ENCODE results near the gene DDX41.

The DDX41 gene

DNA sequence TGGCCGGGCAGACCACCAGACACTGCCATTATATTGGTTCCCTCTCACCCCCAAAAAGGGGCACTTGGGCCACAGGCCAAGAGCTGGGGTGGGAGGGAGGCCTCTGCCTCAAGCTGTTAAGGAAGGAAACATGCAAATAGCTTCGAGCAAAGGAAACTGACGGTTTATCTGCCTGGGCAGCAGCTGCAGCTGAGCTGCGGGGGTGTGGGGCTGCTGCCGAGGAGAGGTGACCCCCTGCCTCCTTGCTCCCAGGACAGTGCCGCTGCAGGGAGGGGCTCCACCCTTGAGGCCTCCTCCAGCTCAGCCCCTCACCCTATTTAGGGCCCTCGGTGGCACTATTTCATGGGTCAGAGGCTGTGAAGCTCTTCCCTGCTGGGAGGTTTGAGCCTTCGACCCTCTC lies 7.9 kb downstream of the DDX41 start:
- TF ChIP-seq, protein P1, sequence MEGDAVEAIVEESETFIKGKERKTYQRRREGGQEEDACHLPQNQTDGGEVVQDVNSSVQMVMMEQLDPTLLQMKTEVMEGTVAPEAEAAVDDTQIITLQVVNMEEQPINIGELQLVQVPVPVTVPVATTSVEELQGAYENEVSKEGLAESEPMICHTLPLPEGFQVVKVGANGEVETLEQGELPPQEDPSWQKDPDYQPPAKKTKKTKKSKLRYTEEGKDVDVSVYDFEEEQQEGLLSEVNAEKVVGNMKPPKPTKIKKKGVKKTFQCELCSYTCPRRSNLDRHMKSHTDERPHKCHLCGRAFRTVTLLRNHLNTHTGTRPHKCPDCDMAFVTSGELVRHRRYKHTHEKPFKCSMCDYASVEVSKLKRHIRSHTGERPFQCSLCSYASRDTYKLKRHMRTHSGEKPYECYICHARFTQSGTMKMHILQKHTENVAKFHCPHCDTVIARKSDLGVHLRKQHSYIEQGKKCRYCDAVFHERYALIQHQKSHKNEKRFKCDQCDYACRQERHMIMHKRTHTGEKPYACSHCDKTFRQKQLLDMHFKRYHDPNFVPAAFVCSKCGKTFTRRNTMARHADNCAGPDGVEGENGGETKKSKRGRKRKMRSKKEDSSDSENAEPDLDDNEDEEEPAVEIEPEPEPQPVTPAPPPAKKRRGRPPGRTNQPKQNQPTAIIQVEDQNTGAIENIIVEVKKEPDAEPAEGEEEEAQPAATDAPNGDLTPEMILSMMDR (IDR thresholded peaks at IDR 0.05), result no peak
- intact Hi-C loops (cut with DNase I; ENCODE audit: low total_unique reads), result no loop called here

DNA sequence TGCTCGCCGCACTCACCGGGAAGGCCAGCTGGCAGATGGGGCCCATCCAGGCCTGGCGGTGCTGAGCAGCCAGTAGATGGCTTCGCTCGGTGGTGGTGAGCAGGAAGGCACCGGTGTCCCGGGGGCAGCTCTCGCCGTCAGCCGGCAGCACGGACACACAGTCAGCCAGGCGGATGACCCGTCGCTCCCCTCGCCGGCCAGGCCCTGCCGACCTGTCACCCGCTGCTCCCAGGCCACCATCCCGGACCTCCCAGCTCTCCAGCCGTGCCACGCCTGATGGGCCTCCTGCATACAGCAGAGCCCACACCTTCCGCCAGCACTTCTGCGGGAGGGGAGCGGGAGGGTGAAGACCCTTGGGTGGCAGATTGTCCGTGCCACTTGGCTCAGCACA lies 8.5 kb downstream of the DDX41 start:
- peaks cover 24 to 42% (median 31%) of the 10 kb centered on the region in 3 donors for H3K36me3 ChIP-seq
- no peak overlapping the region for H3K27ac ChIP-seq
- intact Hi-C loops (cut with DNase I; ENCODE audit: low total_unique reads), result no loop called here
- H3K4me3 ChIP-seq, result peak overlapping the region; percentile 28 to 36
- DNase-seq, result no peak
- H3K9me3 ChIP-seq, result no peaks in the 10 kb centered on the region
- no peaks in the 10 kb centered on the region for H3K4me1 ChIP-seq
- TF ChIP-seq, protein P1 (IDR thresholded peaks at IDR 0.05), result no peak
- no peaks in the 10 kb centered on the region for H3K27me3 ChIP-seq

More for the DNA sequence above, 7.9 kb downstream of the DDX41 start:
- Histone ChIP-seq H3K9me3 (no peaks in the 10 kb centered on the region), H3K4me3 (peak overlapping the region; percentile 28 to 36), H3K27ac (no peak overlapping the region), H3K27me3 (no peaks in the 10 kb centered on the region), H3K36me3 (peaks cover 31 to 48% (median 37%) of the 10 kb centered on the region in 3 donors), H3K4me1 (no peaks in the 10 kb centered on the region)
- no peak for DNase-seq

- Histone ChIP-seq H3K36me3 (peaks cover 19 to 37% (median 26%) of the 10 kb centered on the region in 3 donors), H3K9me3 (no peaks in the 10 kb centered on the region), H3K4me1 (no peaks in the 10 kb centered on the region), H3K4me3 (no peak overlapping the region), H3K27ac (no peak overlapping the region), H3K27me3 (no peaks in the 10 kb centered on the region)
- TF ChIP-seq, protein P1 (IDR thresholded peaks at IDR 0.05), result no peak
- intact Hi-C loops (cut with DNase I; ENCODE audit: low total_unique reads), result no loop called here
- DNase-seq, result no peak
Observed at GRCh38 chr5:177507596-177508220, 9.1 kb downstream of the DDX41 start.

DNA sequence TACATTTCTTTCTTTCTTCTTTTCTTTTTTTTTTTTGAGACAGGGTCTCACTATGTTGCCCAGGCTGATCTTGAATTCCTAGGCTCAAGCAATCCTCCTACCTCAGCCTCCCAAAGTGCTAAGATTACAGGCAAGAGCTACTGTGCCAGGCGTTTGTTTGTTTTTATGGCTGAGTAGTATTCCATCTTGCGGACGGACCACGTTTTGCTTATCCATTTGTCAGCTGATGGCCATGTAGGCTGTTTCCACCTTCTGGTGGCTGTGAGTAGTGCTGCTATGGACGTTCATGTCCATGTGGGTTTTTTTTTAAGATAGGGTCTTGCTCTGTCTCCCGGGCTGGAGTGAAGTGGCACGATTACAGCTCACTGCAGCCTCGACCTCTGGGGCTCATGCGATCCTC lies 9.6 kb downstream of the DDX41 start:
- no peaks in the 10 kb centered on the region for H3K27me3 ChIP-seq
- H3K9me3 ChIP-seq, result no peaks in the 10 kb centered on the region
- H3K27ac ChIP-seq, result no peak overlapping the region
- H3K36me3 ChIP-seq, result peaks cover 16 to 32% (median 20%) of the 10 kb centered on the region in 3 donors
- no peak for DNase-seq
- intact Hi-C loops (cut with DNase I; ENCODE audit: low total_unique reads), result no loop called here
- H3K4me3 ChIP-seq, result no peak overlapping the region
- H3K4me1 ChIP-seq, result no peaks in the 10 kb centered on the region
- TF ChIP-seq, protein P1 (IDR thresholded peaks at IDR 0.05), result no peak

DNA sequence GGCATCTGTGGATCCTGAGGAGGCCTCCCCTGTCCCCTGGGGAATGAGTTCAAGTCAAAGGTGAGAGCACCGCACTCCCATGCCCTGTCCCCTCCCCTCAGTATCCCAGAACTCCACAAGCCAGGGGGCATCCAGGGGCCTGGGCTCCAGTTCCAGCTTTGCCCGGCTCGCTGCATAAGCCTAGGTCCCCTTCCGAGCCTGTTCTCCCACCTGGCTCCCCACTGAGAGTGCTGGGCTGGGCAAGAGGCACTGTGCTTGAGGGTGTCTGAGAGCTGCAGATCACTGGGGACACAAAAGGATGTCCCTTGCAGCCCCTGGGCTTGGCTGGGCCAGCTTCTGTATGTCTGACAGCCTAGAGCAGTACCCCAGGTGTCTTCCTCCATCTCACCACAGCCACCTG lies 11.7 kb downstream of the DDX41 start:
- no peaks in the 10 kb centered on the region for H3K9me3 ChIP-seq
- peaks cover 0 to 11% (median 0%) of the 10 kb centered on the region in 3 donors for H3K36me3 ChIP-seq
- no peaks in the 10 kb centered on the region for H3K27me3 ChIP-seq
- H3K4me1 ChIP-seq, result peaks cover 0 to 6% (median 3%) of the 10 kb centered on the region in 4 donors
- TF ChIP-seq, protein P1 (IDR thresholded peaks at IDR 0.05), result no peak
- no peak for DNase-seq
- H3K4me3 ChIP-seq, result no peak overlapping the region
- no peak overlapping the region for H3K27ac ChIP-seq
- intact Hi-C loops (cut with DNase I; ENCODE audit: low total_unique reads), result no loop called here

All from tibial artery (tissue), 4 donors.